Mammary epithelial cell (primary cell): ENCODE measurements around the gene PARVB.

Experiments
- EZH2 ChIP-seq: IDR thresholded peaks from 2 replicates; pipeline ENCODE4 v1.6.1; 2012; ENCODE audit warnings: low read length, inconsistent platforms, borderline replicate concordance
- TF ChIP-seq, protein P1 (sequence below), 2 donors: IDR thresholded peaks in 1 of 2; conservative IDR thresholded peaks in 1 of 2; 2 replicates each; pipeline ENCODE4 v1.5.1; 2011 to 2012; ENCODE audit warnings: inconsistent platforms in 2 of 2, low read length in 2 of 2, mild to moderate bottlenecking in 2 of 2, control low read depth in 1 of 2, low read depth in 1 of 2; ENCODE audit not compliant: insufficient read depth in 1 of 2; ENCODE audit errors: extremely low read depth in 1 of 2

DNA sequence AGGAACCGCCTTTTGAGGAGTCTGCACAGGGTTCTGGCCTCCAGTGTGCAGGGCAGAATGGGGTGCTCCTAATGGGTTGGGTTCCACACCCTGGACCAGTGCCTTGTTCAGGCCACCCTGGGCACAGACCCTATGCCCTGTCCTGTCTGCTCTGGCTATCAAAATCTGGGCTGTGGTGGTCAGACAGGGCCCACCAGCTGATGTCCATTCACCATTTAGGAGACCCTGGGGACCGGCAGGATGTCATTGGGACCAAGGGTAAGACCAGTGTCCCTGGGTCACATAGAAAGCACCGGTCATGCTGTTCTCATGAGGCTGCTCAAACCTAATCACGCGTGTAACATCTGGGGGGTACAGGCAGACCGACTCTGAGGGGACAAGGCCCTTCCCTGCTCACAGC is 194.0 kb downstream of the PARVB start:
- TF ChIP-seq, protein P1, sequence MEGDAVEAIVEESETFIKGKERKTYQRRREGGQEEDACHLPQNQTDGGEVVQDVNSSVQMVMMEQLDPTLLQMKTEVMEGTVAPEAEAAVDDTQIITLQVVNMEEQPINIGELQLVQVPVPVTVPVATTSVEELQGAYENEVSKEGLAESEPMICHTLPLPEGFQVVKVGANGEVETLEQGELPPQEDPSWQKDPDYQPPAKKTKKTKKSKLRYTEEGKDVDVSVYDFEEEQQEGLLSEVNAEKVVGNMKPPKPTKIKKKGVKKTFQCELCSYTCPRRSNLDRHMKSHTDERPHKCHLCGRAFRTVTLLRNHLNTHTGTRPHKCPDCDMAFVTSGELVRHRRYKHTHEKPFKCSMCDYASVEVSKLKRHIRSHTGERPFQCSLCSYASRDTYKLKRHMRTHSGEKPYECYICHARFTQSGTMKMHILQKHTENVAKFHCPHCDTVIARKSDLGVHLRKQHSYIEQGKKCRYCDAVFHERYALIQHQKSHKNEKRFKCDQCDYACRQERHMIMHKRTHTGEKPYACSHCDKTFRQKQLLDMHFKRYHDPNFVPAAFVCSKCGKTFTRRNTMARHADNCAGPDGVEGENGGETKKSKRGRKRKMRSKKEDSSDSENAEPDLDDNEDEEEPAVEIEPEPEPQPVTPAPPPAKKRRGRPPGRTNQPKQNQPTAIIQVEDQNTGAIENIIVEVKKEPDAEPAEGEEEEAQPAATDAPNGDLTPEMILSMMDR (conservative IDR thresholded peaks at IDR 0.05 in 1 of 2, IDR thresholded peaks at IDR 0.05 in 1 of 2; ENCODE audit: extremely low read depth in 1 of 2, insufficient read depth in 1 of 2, low read depth in 1 of 2, low read length in 2 of 2), result no peak
- TF ChIP-seq EZH2, result no peak
